MM.1S (cell line): ENCODE results near the gene GLS.

Source experiments
- DNase-seq: peaks from one replicate; pipeline ENCODE4 v3.0.0-alpha.2; 2015
- H2AFZ ChIP-seq: fragments of 300-600 bp; sonication (generic); 2 replicates; pipeline ENCODE4 v1.6.0; 2016; ENCODE audit warnings: antibody characterized with exemption, low read length
- H3F3A ChIP-seq: fragments of 300-600 bp; sonication (generic); 2 replicates; pipeline ENCODE4 v1.6.1; 2016; ENCODE audit warnings: mild to moderate bottlenecking, antibody characterized with exemption, low read length, moderate library complexity, mixed read lengths; ENCODE audit not compliant: insufficient read depth
- H3K27ac ChIP-seq: fragments of 300-600 bp; sonication (generic); 2 replicates; pipeline ENCODE4 v1.5.1; 2016; ENCODE audit warnings: mild to moderate bottlenecking, low read length
- H3K27me3 ChIP-seq: fragments of 300-600 bp; sonication (generic); replicated peaks from 2 replicates; pipeline ENCODE4 v1.6.0; 2016; ENCODE audit warnings: low read length; ENCODE audit not compliant: insufficient read depth
- H3K36me3 ChIP-seq: fragments of 300-600 bp; sonication (generic); replicated peaks from 2 replicates; pipeline ENCODE4 v1.6.1; 2016; ENCODE audit warnings: mild to moderate bottlenecking, low read length, mixed read lengths; ENCODE audit not compliant: insufficient read depth
- H3K4me1 ChIP-seq: fragments of 300-600 bp; sonication (generic); 2 replicates; pipeline ENCODE4 v1.6.1; 2016; ENCODE audit warnings: low read length, mixed read lengths
- H3K4me2 ChIP-seq: fragments of 300-600 bp; sonication (generic); 2 replicates; pipeline ENCODE4 v1.6.0; 2016; ENCODE audit warnings: low read depth, low read length
- H3K4me3 ChIP-seq: fragments of 300-600 bp; sonication (generic); 2 replicates; pipeline ENCODE4 v1.5.1; 2016; ENCODE audit warnings: low read length, mixed read lengths
- H3K79me2 ChIP-seq: fragments of 300-600 bp; sonication (generic); 2 replicates; pipeline ENCODE4 v1.6.1; 2016; ENCODE audit warnings: mixed run types, low read length, mixed read lengths
- H3K9ac ChIP-seq: fragments of 300-600 bp; sonication (generic); 2 replicates; pipeline ENCODE4 v1.6.1; 2016; ENCODE audit warnings: low read length, mixed read lengths
- H3K9me2 ChIP-seq: fragments of 300-600 bp; sonication (generic); replicated peaks from 2 replicates; pipeline ENCODE4 v1.6.1; 2016; ENCODE audit warnings: mild to moderate bottlenecking, low read length, mixed read lengths; ENCODE audit not compliant: insufficient read depth
- H3K9me3 ChIP-seq: fragments of 300-600 bp; sonication (generic); replicated peaks from 2 replicates; pipeline ENCODE4 v1.6.1; 2016; ENCODE audit warnings: mild to moderate bottlenecking, low read length, mixed read lengths; ENCODE audit not compliant: insufficient read depth
- H4K20me1 ChIP-seq: fragments of 300-600 bp; sonication (generic); 2 replicates; pipeline ENCODE4 v1.6.1; 2016; ENCODE audit warnings: mild to moderate bottlenecking, low read length, moderate library complexity, mixed read lengths; ENCODE audit not compliant: insufficient read depth
- CTCF ChIP-seq: fragments of 300-600 bp; sonication (generic); IDR thresholded peaks from 2 replicates; pipeline ENCODE4 v1.5.1; 2016; ENCODE audit warnings: antibody characterized with exemption, low read length, mixed read lengths
- EZH2 ChIP-seq: fragments of 300-600 bp; sonication (generic); optimal IDR thresholded peaks from 2 replicates; pipeline ENCODE3; 2017; ENCODE audit warnings: low read depth, mild to moderate bottlenecking, antibody characterized with exemption, low read length, mixed read lengths
- EZH2phosphoT487 ChIP-seq: fragments of 300-600 bp; sonication (generic); IDR thresholded peaks from 2 replicates; pipeline ENCODE4 v1.6.1; 2018; ENCODE audit warnings: antibody characterized with exemption, low read length

The GLS gene

GRCh38 chr2:191008286-191008685, 127.7 kb downstream of the GLS start:
- Histone ChIP-seq H3K27me3 (no peaks in the 10 kb centered on the region), H3K9me3 (no peaks in the 10 kb centered on the region), H3K79me2 (peaks cover 21% of the 10 kb centered on the region), H3K27ac (no peak overlapping the region), H4K20me1 (no peaks in the 10 kb centered on the region), H3K4me3 (no peak overlapping the region), H3F3A (no peaks in the 10 kb centered on the region), H3K4me2 (no peak overlapping the region), H2AFZ (no peak overlapping the region), H3K9me2 (no peaks in the 10 kb centered on the region), H3K9ac (no peak overlapping the region), H3K4me1 (peaks cover 12% of the 10 kb centered on the region), H3K36me3 (0 out of 2 replicates have a peak, but pooled peaks cover 7% of the 10 kb centered on the region)
- no peak for TF ChIP-seq EZH2phosphoT487
- TF ChIP-seq CTCF = no peak
- TF ChIP-seq EZH2 = no peak
- DNase-seq = no peak

GRCh38 chr2:191009541-191010374, 129.1 kb downstream of the GLS start:
- no peak overlapping the region for H3K4me3 ChIP-seq
- H3K4me1 ChIP-seq = peaks cover 18% of the 10 kb centered on the region
- H3F3A ChIP-seq = peaks cover 6% of the 10 kb centered on the region; the same call in 1 of the 2 replicates
- H2AFZ ChIP-seq = no peak overlapping the region
- H3K9me3 ChIP-seq = no peaks in the 10 kb centered on the region
- peaks cover 26% of the 10 kb centered on the region for H3K79me2 ChIP-seq
- H3K4me2 ChIP-seq = no peak overlapping the region
- no peak overlapping the region for H3K9ac ChIP-seq
- 0 out of 2 replicates have a peak, but pooled peaks cover 7% of the 10 kb centered on the region for H3K36me3 ChIP-seq
- H3K9me2 ChIP-seq = no peaks in the 10 kb centered on the region
- H3K27ac ChIP-seq = no peak overlapping the region
- H4K20me1 ChIP-seq = no peaks in the 10 kb centered on the region
- no peak for TF ChIP-seq EZH2
- TF ChIP-seq CTCF = no peak
- no peak for TF ChIP-seq EZH2phosphoT487
- H3K27me3 ChIP-seq = no peaks in the 10 kb centered on the region
- DNase-seq = no peak

GRCh38 chr2:191010887-191011885, 130.6 kb downstream of the GLS start:
- Histone ChIP-seq H3F3A (peaks cover 6% of the 10 kb centered on the region; the same call in 1 of the 2 replicates), H3K9ac (no peak overlapping the region), H3K36me3 (0 out of 2 replicates have a peak, but pooled peaks cover 7% of the 10 kb centered on the region), H2AFZ (no peak overlapping the region), H3K27me3 (no peaks in the 10 kb centered on the region), H3K9me3 (no peaks in the 10 kb centered on the region), H4K20me1 (no peaks in the 10 kb centered on the region), H3K4me1 (peaks cover 28% of the 10 kb centered on the region), H3K4me3 (no peak overlapping the region), H3K9me2 (no peaks in the 10 kb centered on the region), H3K79me2 (peaks cover 26% of the 10 kb centered on the region), H3K27ac (no peak overlapping the region), H3K4me2 (no peak overlapping the region)
- no peak for TF ChIP-seq EZH2
- DNase-seq = no peak
